Fibroblast of upper back skin (primary cell): Measurements from ENCODE around the gene PRKAR2A.
"Not testable (repeated sequence)": the region's sequence is repeated elsewhere in the genome, so short reads cannot be mapped to it uniquely, and the experiment has no call there.

Experiments
- DNase-seq: peaks from one replicate; pipeline ENCODE4 v3.0.0-alpha.2; 2013

Gene PRKAR2A

GRCh38 chr3:48725185-48725855 lies 122.4 kb downstream of the PRKAR2A start:
- DNase-seq: not testable (repeated sequence)

GRCh38 chr3:48723725-48724124 lies 123.9 kb downstream of the PRKAR2A start:
- no peak for DNase-seq

- DNase-seq: not testable (repeated sequence)
These were observed 124.4 kb downstream of the PRKAR2A start for GRCh38 chr3:48723293-48723692.

- peak; percentile 98 for DNase-seq
These were observed 130.5 kb downstream of the PRKAR2A start, which contains the start of gene IP6K2 for GRCh38 chr3:48716982-48717746. TSS of gene IP6K2 (minus strand) at chr3:48717221. CDS start at chr3:48695291, 21,930 bp downstream.

GRCh38 chr3:48716508-48716981 lies 131.1 kb downstream of the PRKAR2A start:
- no peak for DNase-seq

GRCh38 chr3:48715174-48715800 lies 132.4 kb downstream of the PRKAR2A start:
- DNase-seq: peak; percentile 29

- no peak for DNase-seq
These were observed 135.9 kb downstream of the PRKAR2A start for GRCh38 chr3:48711727-48712126.

GRCh38 chr3:48709051-48709461 lies 138.6 kb downstream of the PRKAR2A start:
- no peak for DNase-seq

GRCh38 chr3:48708481-48708889 lies 139.2 kb downstream of the PRKAR2A start:
- DNase-seq: peak; percentile 35

GRCh38 chr3:48707157-48707556 lies 140.5 kb downstream of the PRKAR2A start:
- no peak for DNase-seq

GRCh38 chr3:48702320-48702920 lies 145.3 kb downstream of the PRKAR2A start:
- no peak for DNase-seq

GRCh38 chr3:48700731-48701405 lies 146.8 kb downstream of the PRKAR2A start:
- DNase-seq: no peak

GRCh38 chr3:48698891-48699290 lies 148.8 kb downstream of the PRKAR2A start:
- no peak for DNase-seq

GRCh38 chr3:48697952-48698351 lies 149.7 kb downstream of the PRKAR2A start:
- no peak for DNase-seq

GRCh38 chr3:48696601-48697000 lies 151.1 kb downstream of the PRKAR2A start:
- no peak for DNase-seq
